HepG2 (cell line): ENCODE data around the gene HMG20B. TPM values are rescaled to one million over a fixed set of nuclear protein-coding genes. Genes with fewer than 3 reads are reported as not detected.

Experiments used
- ATF7-NPFF ChIP-seq: sonication (generic); formaldehyde crosslinking; IDR thresholded peaks from 2 replicates; pipeline ENCODE4 v1.8.1; 2023; ENCODE audit warnings: mild to moderate bottlenecking, low read depth, missing genetic modification reagents, moderate library complexity
- IKZF5 ChIP-seq: IDR thresholded peaks from 2 replicates; pipeline ENCODE4 v1.6.1; 2018; ENCODE audit warnings: missing genetic modification reagents, mild to moderate bottlenecking, missing compliant biosample characterization
- KMT2B ChIP-seq: IDR thresholded peaks from 2 replicates; pipeline ENCODE4 v1.6.1; 2016; ENCODE audit warnings: missing genetic modification reagents, missing compliant biosample characterization
- MEIS1 ChIP-seq: sonication (generic); formaldehyde crosslinking; IDR thresholded peaks from 2 replicates; pipeline ENCODE4 v1.9.0; 2021; ENCODE audit warnings: mild to moderate bottlenecking, missing genetic modification reagents, moderate library complexity, borderline replicate concordance
- NPAS2 ChIP-seq: sonication (generic); formaldehyde crosslinking; IDR thresholded peaks from 2 replicates; pipeline ENCODE4 v1.8.0; 2022; ENCODE audit warnings: mild to moderate bottlenecking, missing genetic modification reagents, borderline replicate concordance
- PAXIP1 ChIP-seq: sonication (generic); formaldehyde crosslinking; conservative IDR thresholded peaks from 2 replicates; pipeline ENCODE4 v1.4.0; 2020; ENCODE audit warnings: mild to moderate bottlenecking, missing genetic modification reagents, moderate library complexity
- SMARCE1 ChIP-seq: fragments of 450-650 bp; IDR thresholded peaks from 2 replicates; pipeline ENCODE4 v1.6.1; 2017; ENCODE audit warnings: borderline replicate concordance
- SNAI1 ChIP-seq: sonication (generic); formaldehyde crosslinking; IDR thresholded peaks from 2 replicates; pipeline ENCODE4 v1.5.0; 2020; ENCODE audit warnings: mild to moderate bottlenecking, missing genetic modification reagents, borderline replicate concordance
- TARDBP ChIP-seq: sonication (generic); formaldehyde crosslinking; IDR thresholded peaks from 2 replicates; pipeline ENCODE4 v1.8.0; 2022; ENCODE audit warnings: mild to moderate bottlenecking, missing genetic modification reagents
- TGIF2 ChIP-seq: IDR thresholded peaks from 2 replicates; pipeline ENCODE4 v1.6.1; 2016; ENCODE audit warnings: control low read depth, missing compliant biosample characterization
- XBP1 ChIP-seq: sonication (generic); formaldehyde crosslinking; IDR thresholded peaks from 2 replicates; pipeline ENCODE4 v1.5.0; 2020; ENCODE audit warnings: missing genetic modification reagents
- XRCC5 ChIP-seq: fragments of 200-400 bp; formaldehyde crosslinking; optimal IDR thresholded peaks from 2 replicates; pipeline ENCODE3; 2017; ENCODE audit warnings: mild to moderate bottlenecking, low read length
- ZBTB14 ChIP-seq: sonication (generic); formaldehyde crosslinking; IDR thresholded peaks from 2 replicates; pipeline ENCODE4 v1.4.0; 2020; ENCODE audit warnings: missing genetic modification reagents
- ZBTB7A ChIP-seq: sonication (generic); formaldehyde crosslinking; IDR thresholded peaks from 2 replicates; pipeline ENCODE4 v1.8.0; 2022; ENCODE audit warnings: mild to moderate bottlenecking, missing genetic modification reagents
- ZNF276 ChIP-seq: sonication (generic); formaldehyde crosslinking; IDR thresholded peaks from 2 replicates; pipeline ENCODE4 v1.4.0; 2020; ENCODE audit warnings: mild to moderate bottlenecking, low read depth, missing genetic modification reagents
- polyA plus RNA-seq, 8 experiments: library from polyadenylated mRNA; depleted of rRNA in 3 of 8; stranded (reverse) in 7 of 8; unstranded in 1 of 8; fragments of >200 nt; fragmentation: Illumina TruSeq in 4 of 8; extraction: Trizol in 4 of 8; gene quantifications; 2 replicates each; pipeline versions ENCODE4 v1.2.1 to v1.2.3, GENCODE V29; 2011 to 2016; ENCODE audit warnings: low read depth in 4 of 8, missing spikeins in 1 of 8, mixed read lengths in 1 of 8; ENCODE audit not compliant: insufficient read depth in 1 of 8
- total RNA-seq, 5 experiments: library from RNA; depleted of rRNA; stranded (reverse); fragments of >200 nt; fragmentation: Illumina TruSeq; extraction: Trizol; gene quantifications; 2 replicates each; pipeline ENCODE4 v1.2.3, GENCODE V29; 2016; ENCODE audit warnings: low read depth in 1 of 5

Gene HMG20B
- total and polyA plus RNA-seq, 2 of the 13 experiments (the other 11 are each of a cell fraction or from before 2014, with no cell fraction given), result 23.9 to 29.2 TPM

- TF ChIP-seq ZBTB14, result peak; percentile 40; the same call in 1 of the 2 replicates
- 0 out of 2 replicates have a peak, but pooled peaks have one; percentile 30 for TF ChIP-seq PAXIP1 (CRISPR knock-in tag)
- peak; percentile 53; the same call in 1 of the 2 replicates for TF ChIP-seq IKZF5 (CRISPR knock-in tag)
- TF ChIP-seq MEIS1 (CRISPR knock-in tag), result 0 out of 2 replicates have a peak, but pooled peaks have one; percentile 13
- TF ChIP-seq ZBTB7A (CRISPR knock-in tag), result peak; percentile 24; the same call in 1 of the 2 replicates
- TF ChIP-seq KMT2B (CRISPR knock-in tag), result peak; percentile 51; the same call in 1 of the 2 replicates
- TF ChIP-seq SNAI1 (CRISPR knock-in tag), result no peak
- TF ChIP-seq XBP1 (CRISPR knock-in tag), result no peak
- TF ChIP-seq TGIF2, result no peak
- peak; percentile 67; the same call in 1 of the 2 replicates for TF ChIP-seq ZNF276
- no peak for TF ChIP-seq SMARCE1
- TF ChIP-seq XRCC5, result peak; percentile 96
- peak; percentile 71 for TF ChIP-seq TARDBP (CRISPR knock-in tag)
- TF ChIP-seq ATF7-NPFF (CRISPR knock-in tag), result peak; percentile 55; the same call in 1 of the 2 replicates
- no peak for TF ChIP-seq NPAS2 (CRISPR knock-in tag)
Observed at GRCh38 chr19:3557461-3558248, 15.1 kb upstream of the HMG20B start, which contains the start of gene MFSD12 (continued).
